Lower leg skin (tissue), 4 donors: Measurements from ENCODE around the gene ENPP6. TPM values are rescaled to one million over a fixed set of nuclear protein-coding genes. Genes with fewer than 3 reads are reported as not detected.

Source experiments
- DNase-seq, 2 donors: peaks; one replicate each; pipeline ENCODE4 v3.0.0-alpha.2; 2019; ENCODE audit warnings: low spot score in 2 of 2
- H3K4me3 ChIP-seq: fragments of 200-600 bp; sonication (generic); 2 replicates; pipeline ENCODE4 v1.5.1; 2017; ENCODE audit warnings: mild to moderate bottlenecking, low read depth; ENCODE audit not compliant: poor library complexity, severe bottlenecking
- CTCF ChIP-seq, 3 donors: fragments of 450-650 bp; IDR thresholded peaks; one replicate each; pipeline ENCODE4 v1.5.1; 2016; ENCODE audit warnings: antibody characterized with exemption in 3 of 3, mild to moderate bottlenecking in 3 of 3, moderate library complexity in 2 of 3
- POLR2A ChIP-seq, 2 donors: fragments of 450-650 bp; IDR thresholded peaks; one replicate each; pipeline ENCODE4 v1.6.1; 2016 to 2017; ENCODE audit warnings: antibody characterized with exemption in 2 of 2, mild to moderate bottlenecking in 1 of 2, moderate library complexity in 1 of 2
- WGBS, 2 donors: methylation state at CpG; one replicate each; pipeline ENCODE4 v1.1.5; 2018; 5-methylcytosine and 5-hydroxymethylcytosine counted together
- intact Hi-C: fragments of 100-400 bp; cut with DNase I; formaldehyde crosslinking; loops from one replicate; pipeline ENCODE4 v1.15.0; 2023; ENCODE audit warnings: low total_unique reads
- total RNA-seq, 4 donors: library from RNA; depleted of rRNA; stranded (reverse); fragments of >200 nt; gene quantifications; one replicate each; pipeline ENCODE4 v1.1.0, GENCODE V29; 2016

ENPP6 gene
- total RNA-seq, 4 donors from 2014 or later = 0.16 TPM; not detected in 3

- no peak overlapping the region for H3K4me3 ChIP-seq
- 85 to 90% methylated on average over 8 of the region's 8 CpGs for WGBS, 2 donors
- intact Hi-C loops = no loop called here
- TF ChIP-seq POLR2A (IDR thresholded peaks at IDR 0.05) (no peak), CTCF (IDR thresholded peaks at IDR 0.05) (no peak)
- DNase-seq = no peak
These were observed 123.0 kb downstream of the ENPP6 start for GRCh38 chr4:184094532-184095159.

GRCh38 chr4:184091986-184092385, 125.7 kb downstream of the ENPP6 start:
- no peak for DNase-seq
- no peak for TF ChIP-seq POLR2A (IDR thresholded peaks at IDR 0.05)
- TF ChIP-seq CTCF (IDR thresholded peaks at IDR 0.05) = no peak
- intact Hi-C loops = no loop called here
- 93% methylated on average over 9 of the region's 9 CpGs for WGBS, 2 donors
- H3K4me3 ChIP-seq = no peak overlapping the region

GRCh38 chr4:184090571-184090970, 127.1 kb downstream of the ENPP6 start:
- 71 to 76% methylated on average over 3 of the region's 3 CpGs for WGBS, 2 donors
- no peak for DNase-seq
- no peak overlapping the region for H3K4me3 ChIP-seq
- TF ChIP-seq CTCF (IDR thresholded peaks at IDR 0.05) (no peak), POLR2A (IDR thresholded peaks at IDR 0.05) (no peak)
- intact Hi-C loops = no loop called here

- no peak overlapping the region for H3K4me3 ChIP-seq
- TF ChIP-seq POLR2A (IDR thresholded peaks at IDR 0.05) = no peak
- TF ChIP-seq CTCF (IDR thresholded peaks at IDR 0.05) = no peak
- intact Hi-C loops = no loop called here
- WGBS, 2 donors = 64 to 68% methylated on average over 8 of the region's 8 CpGs
- DNase-seq = no peak
These were observed 137.0 kb downstream of the ENPP6 start for GRCh38 chr4:184080674-184081073.

GRCh38 chr4:184074677-184075388, 142.8 kb downstream of the ENPP6 start:
- no peak for DNase-seq
- TF ChIP-seq CTCF (IDR thresholded peaks at IDR 0.05) (no peak), POLR2A (IDR thresholded peaks at IDR 0.05) (no peak)
- 86% methylated on average over 5 of the region's 5 CpGs for WGBS, 2 donors
- intact Hi-C loops = no loop called here
- H3K4me3 ChIP-seq = no peak overlapping the region
